Endothelial cell (in vitro differentiated cells): Measurements from ENCODE around the gene ZC3H12D. TPM values are rescaled to one million over a fixed set of nuclear protein-coding genes. Genes with fewer than 3 reads are reported as not detected.

Experiments used
- DNase-seq: peaks from one replicate; pipeline ENCODE4 v3.0.0; 2021; ENCODE audit warnings: low spot score
- H3K27ac Mint-ChIP-seq: one replicate; pipeline ENCODE4 v1.8.0; 2021; ENCODE audit warnings: mixed read lengths, inconsistent platforms; ENCODE audit not compliant: unreplicated experiment
- H3K27me3 Mint-ChIP-seq: one replicate; pipeline ENCODE4 v1.8.0; 2021; ENCODE audit warnings: mild to moderate bottlenecking, moderate library complexity, mixed read lengths, inconsistent platforms; ENCODE audit not compliant: unreplicated experiment
- H3K36me3 Mint-ChIP-seq: one replicate; pipeline ENCODE4 v1.8.0; 2021; ENCODE audit warnings: mild to moderate bottlenecking, low read depth, mixed read lengths, inconsistent platforms; ENCODE audit not compliant: unreplicated experiment
- H3K4me1 Mint-ChIP-seq: one replicate; pipeline ENCODE4 v1.8.0; 2021; ENCODE audit warnings: mild to moderate bottlenecking, mixed read lengths, inconsistent platforms; ENCODE audit not compliant: unreplicated experiment
- H3K4me3 Mint-ChIP-seq: one replicate; pipeline ENCODE4 v1.8.0; 2021; ENCODE audit warnings: mild to moderate bottlenecking, mixed read lengths, inconsistent platforms; ENCODE audit not compliant: unreplicated experiment
- H3K9me3 Mint-ChIP-seq: one replicate; pipeline ENCODE4 v1.8.0; 2021; ENCODE audit warnings: mixed read lengths, inconsistent platforms; ENCODE audit not compliant: unreplicated experiment
- CTCF ChIP-seq: fragments of 200-600 bp; sonication (generic); IDR thresholded peaks from one replicate; pipeline ENCODE4 v1.5.0; 2021; ENCODE audit warnings: antibody characterized with exemption; ENCODE audit not compliant: unreplicated experiment
- total RNA-seq: library from RNA; stranded (reverse); fragmentation: NEBNext Ultra II Directional; extraction: Animal tissue kit (Norgen Biotek cat#: 25700); gene quantifications from one replicate; pipeline ENCODE4 v1.2.1, GENCODE V29; 2021; ENCODE audit not compliant: unreplicated experiment

Gene ZC3H12D
- total RNA-seq, 1 donor from 2014 or later: 0.72 TPM

- H3K27me3 Mint-ChIP-seq: no peaks in the 10 kb centered on the region
- H3K4me3 Mint-ChIP-seq: no peak overlapping the region
- no peak for DNase-seq
- H3K27ac Mint-ChIP-seq: no peak overlapping the region
- no peaks in the 10 kb centered on the region for H3K9me3 Mint-ChIP-seq
- peaks cover 24% of the 10 kb centered on the region for H3K36me3 Mint-ChIP-seq
- no peak for TF ChIP-seq CTCF
- peaks cover 8% of the 10 kb centered on the region for H3K4me1 Mint-ChIP-seq
Measured at GRCh38 chr6:149397384-149397783, 87.4 kb downstream of the ZC3H12D start.

Other genes starting within 250 kb of the ZC3H12D start
- 105 TPM for gene TAB2, start 167.3 kb downstream of the ZC3H12D start, total RNA-seq
- gene SUMO4, start 84.8 kb downstream of the ZC3H12D start, total RNA-seq: 4.8 TPM
- gene PPIL4, start 61.0 kb upstream of the ZC3H12D start, total RNA-seq: 25.5 TPM
- gene GINM1, start 81.4 kb upstream of the ZC3H12D start, total RNA-seq: 32.2 TPM
- gene KATNA1, start 163.7 kb upstream of the ZC3H12D start, total RNA-seq: 12.5 TPM
- gene LATS1, start 233.1 kb upstream of the ZC3H12D start, total RNA-seq: 25.3 TPM